H4 (cell line): Measurements from ENCODE around the gene TRAK2. TPM values are rescaled to one million over a fixed set of nuclear protein-coding genes. Genes with fewer than 3 reads are reported as not detected.
"Not testable (repeated sequence)": the region's sequence is repeated elsewhere in the genome, so short reads cannot be mapped to it uniquely, and the experiment has no call there.

Experiments
- DNase-seq: peaks from one replicate; pipeline ENCODE4 v3.0.0-alpha.2; 2015; ENCODE audit warnings: low spot score
- total RNA-seq: library from RNA; depleted of rRNA; stranded (reverse); fragments of >200 nt; shearing (Covaris generic); gene quantifications from 2 replicates; pipeline ENCODE4 v1.2.3, GENCODE V29; 2014

The TRAK2 gene
- total RNA-seq, 1 experiment from 2014 or later = 16.2 TPM

- no peak for DNase-seq
Measured at GRCh38 chr2:201419057-201419635, 32.1 kb downstream of the TRAK2 start.

GRCh38 chr2:201415149-201415548, 36.1 kb downstream of the TRAK2 start:
- no peak for DNase-seq

DNA sequence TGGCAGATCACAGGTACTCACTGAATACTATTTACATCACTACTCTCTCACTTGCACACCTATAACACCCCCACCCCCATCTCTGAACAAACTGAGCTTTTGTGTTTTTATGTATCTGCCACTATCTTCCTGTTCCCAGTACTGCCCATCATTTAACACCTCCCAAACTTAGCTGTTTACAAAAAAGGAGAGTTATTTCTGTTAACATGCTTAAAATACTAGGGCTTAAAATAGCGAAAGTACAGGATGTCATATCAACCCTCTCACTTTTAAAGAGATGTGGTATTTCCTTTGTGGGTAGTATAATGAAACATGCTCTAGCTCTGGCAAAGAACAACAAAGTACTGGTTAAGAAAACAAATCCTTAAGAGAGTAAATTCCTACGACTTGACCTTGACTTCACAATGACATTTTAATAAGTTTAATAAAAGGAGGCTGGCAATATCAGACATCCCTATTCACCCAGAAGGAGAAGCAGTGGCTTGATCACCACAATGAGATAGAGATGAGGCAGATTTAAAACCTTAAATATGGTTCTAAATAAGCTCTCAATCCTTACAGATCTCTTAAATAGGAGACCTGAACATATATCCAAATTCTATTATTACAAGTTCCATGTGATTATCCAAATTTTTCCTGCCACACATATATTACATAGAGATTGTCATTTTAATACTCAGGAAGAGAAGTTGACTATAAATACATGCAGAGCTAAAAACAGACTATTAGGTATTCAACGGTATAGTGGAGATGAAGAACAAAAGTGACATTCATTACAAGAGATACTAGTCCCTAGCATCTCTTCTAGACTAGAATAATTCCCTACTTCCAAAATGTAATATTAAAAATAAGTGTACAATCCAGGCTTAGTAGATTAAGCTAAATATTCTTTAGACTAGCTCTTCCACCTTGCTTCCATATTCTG, 36.9 kb downstream of the TRAK2 start:
- no peak for DNase-seq

GRCh38 chr2:201413552-201413951, 37.7 kb downstream of the TRAK2 start:
- no peak for DNase-seq

DNA sequence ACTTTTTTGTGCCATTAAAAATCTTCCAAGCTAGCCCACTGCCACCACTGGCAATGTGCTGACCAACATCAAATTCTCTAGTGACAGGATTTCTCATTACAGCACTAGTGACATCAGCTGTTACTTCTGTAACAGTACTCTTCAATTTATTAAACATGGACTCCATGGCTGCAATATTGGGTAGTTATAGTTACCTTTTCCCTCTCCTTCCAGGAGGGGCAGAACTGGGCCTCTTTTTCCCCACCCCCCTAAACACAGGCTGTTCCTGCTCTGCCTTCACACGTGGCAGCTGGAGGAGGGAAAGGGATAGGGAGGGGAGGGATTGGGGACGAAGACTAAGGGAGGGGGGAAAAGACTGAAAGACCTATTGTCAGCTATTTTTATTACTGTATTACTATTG, 38.1 kb downstream of the TRAK2 start:
- DNase-seq = no peak

DNA sequence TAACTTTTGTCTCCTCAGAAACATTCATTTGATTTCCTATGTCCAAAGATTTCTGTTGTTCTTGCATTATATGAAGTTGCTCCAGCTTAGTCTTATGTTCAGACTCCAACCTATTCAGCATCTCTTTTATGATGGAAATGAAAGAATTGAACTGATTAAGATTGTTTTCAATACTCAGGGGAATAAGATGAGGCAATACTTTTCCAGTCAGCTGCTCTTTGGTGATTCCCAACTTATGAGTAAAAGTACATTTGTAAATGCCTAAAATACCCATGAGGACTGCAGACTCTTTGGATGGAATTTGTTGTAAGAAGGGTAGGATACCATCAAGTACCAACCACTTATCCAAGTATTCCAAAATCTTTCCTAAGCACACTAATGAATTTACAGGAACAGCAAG, 39.8 kb downstream of the TRAK2 start:
- no peak for DNase-seq

DNA sequence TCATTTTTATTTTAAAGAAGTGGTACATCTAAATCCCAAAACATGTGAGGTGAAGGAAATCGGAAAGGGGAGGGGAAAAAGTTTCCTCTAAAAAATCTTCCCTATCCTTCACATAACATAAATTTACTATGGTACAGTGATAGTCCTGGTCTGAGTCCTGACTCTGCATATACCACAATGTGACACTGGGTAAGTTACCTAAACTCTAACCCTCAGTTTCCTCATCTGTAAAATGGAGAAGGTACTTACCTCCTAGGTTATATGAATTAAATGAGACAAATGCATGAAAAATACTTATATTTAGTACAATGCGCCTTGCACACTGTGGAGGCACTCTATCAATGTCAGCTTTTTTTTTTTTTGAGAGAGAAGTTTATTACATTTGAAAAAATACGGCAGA, 42.3 kb downstream of the TRAK2 start:
- no peak for DNase-seq

GRCh38 chr2:201407265-201407664, 44.0 kb downstream of the TRAK2 start:
- DNase-seq = no peak

GRCh38 chr2:201406077-201406662, 45.1 kb downstream of the TRAK2 start:
- DNase-seq = peak; percentile 41

DNA sequence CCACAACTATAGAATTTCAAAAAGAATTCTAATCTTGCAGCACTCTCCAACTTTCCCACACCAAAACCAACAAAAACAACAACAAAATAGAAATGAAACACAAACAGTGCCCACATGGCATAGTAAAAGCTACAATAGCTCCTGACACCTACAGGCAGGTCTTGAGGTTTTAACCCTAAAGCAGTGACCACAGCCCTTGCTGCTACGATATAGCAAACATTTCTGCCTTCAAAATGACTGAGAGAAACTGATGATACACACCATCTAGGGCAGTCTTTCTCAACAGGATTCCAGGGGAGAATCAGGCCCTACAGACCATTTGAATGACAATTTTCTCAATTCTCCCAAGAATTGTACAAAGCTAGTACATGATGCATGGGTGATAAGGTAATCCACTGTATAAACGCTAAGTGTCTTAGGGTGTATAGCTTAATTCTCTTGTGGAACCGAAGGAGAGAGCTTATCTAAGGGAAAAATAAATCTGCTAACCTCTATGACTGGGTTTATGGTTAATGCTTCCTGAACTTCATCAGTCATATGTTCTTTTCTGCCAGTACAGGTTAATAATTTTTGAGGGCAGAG, 46.5 kb downstream of the TRAK2 start:
- no peak for DNase-seq

DNA sequence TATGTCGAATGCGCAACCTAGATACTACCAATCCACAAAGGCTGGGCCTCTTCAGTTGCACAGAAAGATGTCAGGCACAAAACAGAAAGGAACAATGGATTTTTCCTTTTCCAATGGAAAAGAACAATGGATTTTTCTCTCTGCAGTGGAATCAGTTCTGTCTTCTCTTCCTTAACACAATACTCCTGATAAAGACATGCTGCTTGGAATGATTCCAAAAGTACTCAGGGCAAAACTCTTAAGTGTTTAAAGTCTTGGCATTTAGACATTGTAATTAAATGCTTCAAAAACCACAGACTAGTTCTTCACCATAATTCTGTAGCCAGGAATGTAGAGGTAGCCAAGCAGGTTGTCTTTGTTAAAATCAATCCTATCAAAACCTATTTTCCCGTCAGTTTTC, 47.4 kb downstream of the TRAK2 start:
- DNase-seq = peak; percentile 48

- DNase-seq = no peak
Measured at GRCh38 chr2:201402651-201403562, 48.4 kb downstream of the TRAK2 start.

DNA sequence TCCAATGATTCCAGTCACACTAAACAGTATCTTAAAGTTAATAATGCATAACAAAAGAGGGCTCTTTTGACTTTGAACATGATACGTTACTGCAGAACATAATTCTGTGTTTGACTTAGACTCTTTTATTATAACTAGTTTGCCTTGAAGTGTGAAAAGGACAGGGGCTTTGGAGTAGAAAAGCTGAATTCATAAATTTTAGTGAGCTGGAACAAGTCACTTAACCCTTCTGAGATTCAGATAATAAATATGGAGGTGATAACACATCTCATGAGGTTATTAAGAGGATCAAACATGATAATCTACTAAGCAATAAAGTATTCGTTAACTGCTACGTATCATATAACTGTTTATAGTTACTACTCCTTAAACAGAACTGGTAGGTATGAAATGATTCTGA, 49.4 kb downstream of the TRAK2 start:
- no peak for DNase-seq

DNA sequence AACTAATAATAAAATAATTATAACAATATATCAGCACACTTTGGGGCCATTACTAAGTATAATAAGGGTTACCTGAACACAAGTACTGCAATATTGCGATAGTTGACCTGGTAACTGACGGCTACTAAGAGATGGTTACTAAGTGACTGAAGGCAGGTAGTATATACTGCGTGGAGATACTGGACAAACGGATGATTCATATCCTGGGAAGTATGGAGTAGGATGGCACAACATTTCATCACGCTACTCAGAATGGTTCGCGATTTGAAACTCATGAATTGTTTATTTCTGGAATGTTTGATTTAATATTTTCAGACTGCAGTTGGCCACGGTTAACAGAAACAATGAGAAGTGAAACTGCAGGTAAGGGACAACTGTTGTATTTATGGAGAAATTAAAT, 54.7 kb downstream of the TRAK2 start:
- DNase-seq = no peak

DNA sequence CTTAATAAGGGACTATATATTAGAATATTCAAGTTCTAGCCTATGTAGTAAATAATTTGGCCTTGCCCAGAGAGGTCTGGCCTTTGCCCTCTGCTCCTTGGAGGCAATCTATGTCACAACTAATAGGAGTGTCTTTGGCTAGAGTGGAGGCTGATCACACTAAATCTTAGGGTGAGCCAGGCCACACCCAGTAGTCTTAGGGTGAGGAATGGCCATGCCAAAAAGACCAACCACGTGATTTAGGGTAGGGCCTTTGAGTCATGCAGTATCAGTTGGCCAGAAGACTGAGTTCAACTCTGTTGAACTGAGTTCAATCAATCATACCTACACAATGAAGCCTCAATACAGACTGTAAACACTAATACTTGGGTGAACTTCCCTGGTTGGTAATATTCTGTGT, 68.1 kb downstream of the TRAK2 start:
- DNase-seq = no peak

- no peak for DNase-seq
Measured at GRCh38 chr2:201378496-201379397, 72.5 kb downstream of the TRAK2 start.

- no peak for DNase-seq
Measured at GRCh38 chr2:201377218-201377617, 74.0 kb downstream of the TRAK2 start.

DNA sequence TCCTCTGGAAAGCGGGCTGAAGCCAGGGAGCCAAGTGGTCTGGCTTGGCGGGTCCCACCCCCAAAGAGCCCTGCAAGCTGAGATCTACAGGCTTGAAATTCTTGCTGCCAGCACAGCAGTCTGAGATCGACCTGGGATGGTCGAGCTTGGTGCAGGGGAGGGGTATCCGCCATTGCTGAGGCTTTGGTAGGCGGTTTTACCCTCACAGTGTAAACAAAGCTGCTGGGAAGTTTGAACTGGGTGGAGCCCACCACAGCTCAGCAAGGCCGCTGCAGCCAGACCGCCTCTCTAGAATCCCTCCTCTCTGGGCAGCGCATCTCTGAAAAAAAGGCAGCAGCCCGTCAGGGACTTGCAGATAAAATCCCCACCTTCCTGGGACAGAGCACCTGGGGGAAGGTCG, 81.5 kb downstream of the TRAK2 start:
- DNase-seq = no peak

GRCh38 chr2:201369318-201369717, 81.9 kb downstream of the TRAK2 start:
- not testable (repeated sequence) for DNase-seq

GRCh38 chr2:201366146-201366545, 85.1 kb downstream of the TRAK2 start:
- no peak for DNase-seq
